Spinal cord (tissue), 10 donors: ENCODE measurements around the gene TAOK3. TPM values are rescaled to one million over a fixed set of nuclear protein-coding genes. Genes with fewer than 3 reads are reported as not detected.

Experiments used
- DNase-seq, 6 donors: peaks; one replicate each; pipeline versions ENCODE4 v3.0.0 to v3.0.0-alpha.2; 2013 to 2015; ENCODE audit warnings: low spot score in 6 of 6, low read depth in 4 of 6
- H3K27ac ChIP-seq: one replicate; pipeline ENCODE4 v1.5.1; 2013; ENCODE audit warnings: low read depth, low read length, control low read depth
- H3K27me3 ChIP-seq: one replicate; pipeline ENCODE4 v1.6.1; 2013; ENCODE audit warnings: low read length; ENCODE audit not compliant: control insufficient read depth, insufficient read depth
- H3K36me3 ChIP-seq: one replicate; pipeline ENCODE4 v1.6.1; 2013; ENCODE audit warnings: low read length; ENCODE audit not compliant: control insufficient read depth, insufficient read depth
- H3K4me1 ChIP-seq: one replicate; pipeline ENCODE4 v1.6.1; 2013; ENCODE audit warnings: low read length; ENCODE audit not compliant: control insufficient read depth, insufficient read depth
- H3K4me3 ChIP-seq: one replicate; pipeline ENCODE4 v1.5.1; 2013; ENCODE audit warnings: low read depth, low read length, control low read depth
- H3K9me3 ChIP-seq: one replicate; pipeline ENCODE4 v1.6.1; 2013; ENCODE audit warnings: low read length; ENCODE audit not compliant: control insufficient read depth, insufficient read depth
- WGBS: methylation state at CpG from one replicate; pipeline ENCODE4 v1.1.5; 2013; ENCODE audit warnings: missing lambda C conversion rate; ENCODE audit not compliant: insufficient coverage; 5-methylcytosine and 5-hydroxymethylcytosine counted together
- polyA plus RNA-seq, 2 donors: library from polyadenylated mRNA; unstranded; fragments of 120-200 nt; gene quantifications; one replicate each; pipeline ENCODE4 v1.2.1, GENCODE V29; 2013; ENCODE audit not compliant: insufficient read length in 2 of 2
- total RNA-seq, 2 donors: library from RNA; depleted of rRNA in 1 of 2; stranded (reverse); fragments of 120-200 nt in 1 of 2; fragments of >200 nt in 1 of 2; gene quantifications; one replicate each; pipeline versions ENCODE4 v1.2.3 to v1.2.4, GENCODE V29; 2013 to 2014
- donor health status: healthy.

The TAOK3 gene
- total and polyA plus RNA-seq, 4 donors: 46.9 to 107 (median 77.9) TPM

DNA sequence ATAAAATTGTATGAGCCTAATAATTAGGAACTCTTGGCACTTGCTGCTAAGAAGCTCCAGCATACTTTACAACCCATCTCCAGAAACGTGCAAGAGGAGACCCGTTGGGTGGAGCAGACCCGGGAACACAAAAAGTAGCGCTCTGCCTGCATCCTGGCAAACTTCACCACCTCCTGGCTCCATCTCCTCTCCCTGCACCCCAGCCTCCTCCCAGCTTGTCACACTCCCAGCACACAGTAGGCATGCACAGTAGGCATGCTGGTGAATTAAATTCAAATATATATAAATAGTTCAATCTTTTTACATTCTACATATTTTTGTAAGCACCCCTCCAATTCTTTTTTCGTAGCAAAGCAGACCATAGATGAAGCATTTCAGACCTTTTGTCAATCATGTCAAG, 270.1 kb downstream of the TAOK3 start:
- Histone ChIP-seq H3K9me3 (no peaks in the 10 kb centered on the region), H3K36me3 (no peaks in the 10 kb centered on the region), H3K27ac (no peak overlapping the region), H3K4me1 (peaks cover 21% of the 10 kb centered on the region), H3K4me3 (peak overlapping the region; percentile 55), H3K27me3 (peaks cover 7% of the 10 kb centered on the region)
- peak in 1 of 6 donors; percentile 3 for DNase-seq
- 46% methylated on average over 2 of the region's 5 CpGs for WGBS

DNA sequence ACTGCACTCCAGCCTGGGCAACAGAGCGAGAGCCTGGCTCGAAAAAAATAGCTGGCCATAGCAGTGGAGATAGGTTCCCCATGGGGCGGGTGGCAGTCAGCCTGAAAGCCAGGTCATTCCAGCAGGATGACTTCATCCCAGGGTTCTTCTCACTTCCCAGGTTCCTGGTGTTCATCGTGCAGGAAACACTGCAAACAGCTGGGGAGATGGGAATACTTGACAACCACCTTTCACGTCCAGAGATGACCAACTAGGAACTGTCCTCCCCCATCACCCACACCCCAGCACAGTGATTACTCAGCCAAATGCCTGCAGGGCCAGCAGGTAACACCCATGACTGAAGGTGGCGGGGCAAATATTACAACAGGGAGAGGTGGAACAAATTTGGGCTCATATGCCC, 270.6 kb downstream of the TAOK3 start:
- no peaks in the 10 kb centered on the region for H3K9me3 ChIP-seq
- peaks cover 21% of the 10 kb centered on the region for H3K4me1 ChIP-seq
- no peak overlapping the region for H3K27ac ChIP-seq
- WGBS: 79% methylated on average over 4 of the region's 6 CpGs
- no peaks in the 10 kb centered on the region for H3K36me3 ChIP-seq
- H3K27me3 ChIP-seq: peaks cover 7% of the 10 kb centered on the region
- H3K4me3 ChIP-seq: no peak overlapping the region
- DNase-seq: no peak

DNA sequence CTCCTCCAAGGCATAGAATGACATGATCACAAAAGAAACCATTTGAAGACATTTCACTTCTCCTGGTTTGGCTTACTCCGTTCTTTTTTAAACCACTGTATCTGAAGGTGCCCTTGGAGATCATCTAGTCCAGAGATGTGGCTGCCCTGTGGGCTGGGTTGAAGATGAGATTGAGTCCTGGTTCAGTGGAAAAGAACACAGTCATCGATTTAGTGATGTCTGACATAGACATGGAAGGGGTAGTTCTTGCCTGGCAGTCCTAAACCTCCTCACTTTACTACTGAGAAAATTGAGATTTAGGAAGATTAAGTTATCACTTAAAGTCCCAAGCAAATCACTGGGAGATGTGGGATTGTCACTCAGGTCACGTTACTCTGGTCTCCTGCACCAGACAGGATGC, 271.7 kb downstream of the TAOK3 start:
- peaks cover 7% of the 10 kb centered on the region for H3K27me3 ChIP-seq
- DNase-seq: no peak
- peaks cover 21% of the 10 kb centered on the region for H3K4me1 ChIP-seq
- H3K36me3 ChIP-seq: no peaks in the 10 kb centered on the region
- WGBS: no CpG with 5 or more reads among the region's 3 CpGs
- no peaks in the 10 kb centered on the region for H3K9me3 ChIP-seq
- no peak overlapping the region for H3K27ac ChIP-seq
- no peak overlapping the region for H3K4me3 ChIP-seq

Other genes starting within 250 kb of the TAOK3 start
- gene PEBP1, start 236.8 kb downstream of the TAOK3 start, total RNA-seq: 100 to 1,000 TPM; 272 to 322 TPM
- gene PEBP1, start 236.8 kb downstream of the TAOK3 start, polyA plus RNA-seq: 100 to 1,000 TPM; 478 to 523 TPM
- gene SUDS3, start 3.6 kb upstream of the TAOK3 start, total RNA-seq: 10 to 100 TPM; 35.5 to 59.9 TPM
- gene SUDS3, start 3.6 kb upstream of the TAOK3 start, polyA plus RNA-seq: 10 to 100 TPM; 32.5 to 35.2 TPM